ENCODE data around the gene RBBP5.

Gene RBBP5

GRCh38 chr1:205109269-205109668 lies 12.5 kb downstream of the RBBP5 start:
- no peaks in the 10 kb centered on the region for H3K9me3 Mint-ChIP-seq
- peak overlapping the region; percentile 43 for H3K27ac Mint-ChIP-seq
- ATAC-seq (replicated peaks) (no peak), DNase-seq (no peak)
- peaks cover 9 to 18% of the 10 kb centered on the region in 2 donors for H3K4me1 Mint-ChIP-seq
- no peaks in the 10 kb centered on the region for H3K27me3 Mint-ChIP-seq
- peaks cover 36 to 51% of the 10 kb centered on the region in 2 donors for H3K36me3 Mint-ChIP-seq
- H3K4me3 Mint-ChIP-seq, result no peak overlapping the region

GRCh38 chr1:205108464-205108863 lies 13.3 kb downstream of the RBBP5 start:
- H3K4me3 Mint-ChIP-seq, result no peak overlapping the region
- DNase-seq (no peak), ATAC-seq (replicated peaks) (no peak)
- no peaks in the 10 kb centered on the region for H3K27me3 Mint-ChIP-seq
- H3K27ac Mint-ChIP-seq, result no peak overlapping the region
- H3K9me3 Mint-ChIP-seq, result no peaks in the 10 kb centered on the region
- H3K36me3 Mint-ChIP-seq, result peaks cover 42 to 58% of the 10 kb centered on the region in 2 donors
- peaks cover 9 to 18% of the 10 kb centered on the region in 2 donors for H3K4me1 Mint-ChIP-seq

- H3K27me3 Mint-ChIP-seq, result no peaks in the 10 kb centered on the region
- peaks cover 45 to 61% of the 10 kb centered on the region in 2 donors for H3K36me3 Mint-ChIP-seq
- DNase-seq (no peak), ATAC-seq (replicated peaks) (no peak)
- peaks cover 8 to 16% of the 10 kb centered on the region in 2 donors for H3K4me1 Mint-ChIP-seq
- H3K4me3 Mint-ChIP-seq, result no peak overlapping the region
- H3K9me3 Mint-ChIP-seq, result no peaks in the 10 kb centered on the region
- no peak overlapping the region for H3K27ac Mint-ChIP-seq
Observed at GRCh38 chr1:205107327-205107726, 14.5 kb downstream of the RBBP5 start.

GRCh38 chr1:205102404-205102803 lies 19.4 kb downstream of the RBBP5 start:
- Mint-ChIP-seq H3K9me3 (no peaks in the 10 kb centered on the region), H3K4me1 (no peaks in the 10 kb centered on the region), H3K4me3 (no peak overlapping the region), H3K27me3 (no peaks in the 10 kb centered on the region), H3K27ac (no peak overlapping the region), H3K36me3 (peaks cover 46 to 61% of the 10 kb centered on the region in 2 donors)
- ATAC-seq (replicated peaks) (no peak), DNase-seq (no peak)

GRCh38 chr1:205098242-205098641 lies 23.5 kb downstream of the RBBP5 start:
- Mint-ChIP-seq H3K9me3 (no peaks in the 10 kb centered on the region), H3K4me3 (no peak overlapping the region), H3K36me3 (peaks cover 35 to 54% of the 10 kb centered on the region in 2 donors), H3K4me1 (no peaks in the 10 kb centered on the region), H3K27me3 (no peaks in the 10 kb centered on the region), H3K27ac (no peak overlapping the region)
- no peak for DNase-seq
- no peak for ATAC-seq (replicated peaks)

GRCh38 chr1:205095422-205095821 lies 26.4 kb downstream of the RBBP5 start:
- peaks cover 35 to 45% of the 10 kb centered on the region in 2 donors for H3K36me3 Mint-ChIP-seq

GRCh38 chr1:205091043-205091740 lies 30.6 kb downstream of the RBBP5 start:
- no peak overlapping the region for H3K27ac Mint-ChIP-seq
- H3K4me1 Mint-ChIP-seq, result no peaks in the 10 kb centered on the region
- H3K4me3 Mint-ChIP-seq, result no peak overlapping the region
- H3K9me3 Mint-ChIP-seq, result no peaks in the 10 kb centered on the region
- DNase-seq, result no peak
- H3K27me3 Mint-ChIP-seq, result no peaks in the 10 kb centered on the region
- H3K36me3 Mint-ChIP-seq, result peaks cover 30 to 52% of the 10 kb centered on the region in 2 donors
- ATAC-seq (replicated peaks), result no peak

More at GRCh38 chr1:205095422-205095821, 26.4 kb downstream of the RBBP5 start:
- no peaks in the 10 kb centered on the region for H3K27me3 Mint-ChIP-seq
- ATAC-seq (replicated peaks) (no peak), DNase-seq (no peak)
- no peak overlapping the region for H3K4me3 Mint-ChIP-seq
- H3K27ac Mint-ChIP-seq, result no peak overlapping the region
- H3K9me3 Mint-ChIP-seq, result no peaks in the 10 kb centered on the region
- H3K4me1 Mint-ChIP-seq, result no peaks in the 10 kb centered on the region

GRCh38 chr1:205088341-205088740 lies 33.4 kb downstream of the RBBP5 start:
- Mint-ChIP-seq H3K4me3 (no peak overlapping the region), H3K36me3 (peaks cover 31 to 61% of the 10 kb centered on the region in 2 donors), H3K9me3 (no peaks in the 10 kb centered on the region), H3K4me1 (no peaks in the 10 kb centered on the region), H3K27me3 (no peaks in the 10 kb centered on the region), H3K27ac (no peak overlapping the region)
- no peak for DNase-seq
- ATAC-seq (replicated peaks), result no peak

- H3K4me1 Mint-ChIP-seq, result no peaks in the 10 kb centered on the region
- DNase-seq, result no peak
- no peaks in the 10 kb centered on the region for H3K27me3 Mint-ChIP-seq
- peak within 1 kb of the TSS; percentile 31 for H3K27ac Mint-ChIP-seq
- peaks cover 28 to 56% of the 10 kb centered on the region in 2 donors for H3K36me3 Mint-ChIP-seq
- no peak within 1 kb of the TSS for H3K4me3 Mint-ChIP-seq
- ATAC-seq (replicated peaks), result no peak
- no peaks in the 10 kb centered on the region for H3K9me3 Mint-ChIP-seq
Observed at GRCh38 chr1:205084360-205084759, 37.4 kb downstream of the RBBP5 start, which contains the start of gene TMEM81. Gene TMEM81 (minus strand): TSS chr1:205084460. CDS start chr1:205084320, 140 bp downstream.

- Mint-ChIP-seq H3K4me1 (no peaks in the 10 kb centered on the region), H3K27me3 (no peaks in the 10 kb centered on the region), H3K4me3 (no peak overlapping the region), H3K9me3 (no peaks in the 10 kb centered on the region), H3K27ac (no peak overlapping the region), H3K36me3 (peaks cover 17 to 41% of the 10 kb centered on the region in 2 donors)
- DNase-seq (no peak), ATAC-seq (replicated peaks) (no peak)
Observed at GRCh38 chr1:205082431-205082830, 39.3 kb downstream of the RBBP5 start.

- H3K4me1 Mint-ChIP-seq, result no peaks in the 10 kb centered on the region
- no peak overlapping the region for H3K4me3 Mint-ChIP-seq
- no peak for DNase-seq
- no peak overlapping the region for H3K27ac Mint-ChIP-seq
- no peaks in the 10 kb centered on the region for H3K27me3 Mint-ChIP-seq
- ATAC-seq (replicated peaks), result no peak
- no peaks in the 10 kb centered on the region for H3K9me3 Mint-ChIP-seq
- peaks cover 6 to 14% of the 10 kb centered on the region in 2 donors for H3K36me3 Mint-ChIP-seq
Observed at GRCh38 chr1:205077934-205078311, 43.9 kb downstream of the RBBP5 start.

GRCh38 chr1:205077158-205077933 lies 44.4 kb downstream of the RBBP5 start:
- no peaks in the 10 kb centered on the region for H3K4me1 Mint-ChIP-seq
- no peak overlapping the region for H3K27ac Mint-ChIP-seq

GRCh38 chr1:205076245-205076761 lies 45.5 kb downstream of the RBBP5 start:
- no peaks in the 10 kb centered on the region for H3K4me1 Mint-ChIP-seq
- DNase-seq (no peak), ATAC-seq (replicated peaks) (no peak)
- no peak overlapping the region for H3K27ac Mint-ChIP-seq
- no peak overlapping the region for H3K4me3 Mint-ChIP-seq
- H3K9me3 Mint-ChIP-seq, result no peaks in the 10 kb centered on the region
- H3K27me3 Mint-ChIP-seq, result no peaks in the 10 kb centered on the region
- H3K36me3 Mint-ChIP-seq, result peaks cover 2 to 10% of the 10 kb centered on the region in 2 donors

More at GRCh38 chr1:205077158-205077933, 44.4 kb downstream of the RBBP5 start:
- peaks cover 3 to 10% of the 10 kb centered on the region in 2 donors for H3K36me3 Mint-ChIP-seq
- H3K27me3 Mint-ChIP-seq, result no peaks in the 10 kb centered on the region
- DNase-seq (no peak), ATAC-seq (replicated peaks) (no peak)
- no peak overlapping the region for H3K4me3 Mint-ChIP-seq
- H3K9me3 Mint-ChIP-seq, result no peaks in the 10 kb centered on the region

GRCh38 chr1:205075642-205076155 lies 46.1 kb downstream of the RBBP5 start:
- Mint-ChIP-seq H3K9me3 (no peaks in the 10 kb centered on the region), H3K27ac (no peak overlapping the region), H3K4me3 (no peak overlapping the region), H3K36me3 (peaks cover 0 to 7% of the 10 kb centered on the region in 2 donors), H3K4me1 (no peaks in the 10 kb centered on the region), H3K27me3 (no peaks in the 10 kb centered on the region)
- ATAC-seq (replicated peaks), result no peak
- DNase-seq, result no peak

All from stimulated activated naive B cell treated with anti-CD40 and anti-IgM and Interleukin-4, amounts not matched to agents 10 μg/mL and 1 μg/mL and 100 μg/mL, for 72 hours (primary cell).